Fibroblast of mammary gland (primary cell): ENCODE data around the gene MED15.

Experiments used
- DNase-seq: peaks from one replicate; pipeline ENCODE4 v3.0.0-alpha.2; 2010; ENCODE audit warnings: low read depth
- H3K4me3 ChIP-seq: 2 replicates; pipeline ENCODE4 v1.5.1; 2011; ENCODE audit warnings: low read depth, mild to moderate bottlenecking, low read length, moderate library complexity; ENCODE audit not compliant: control insufficient read depth
- CTCF ChIP-seq: conservative IDR thresholded peaks from 2 replicates; pipeline ENCODE4 v1.5.1; 2011; ENCODE audit warnings: low read depth, low read length, inconsistent platforms; ENCODE audit not compliant: control insufficient read depth, insufficient read depth

The MED15 gene

GRCh38 chr22:20582520-20583361, 75.3 kb downstream of the MED15 start:
- no peak for TF ChIP-seq CTCF
- H3K4me3 ChIP-seq, result no peak overlapping the region
- DNase-seq, result no peak

GRCh38 chr22:20583471-20583922, 76.1 kb downstream of the MED15 start:
- no peak overlapping the region for H3K4me3 ChIP-seq
- TF ChIP-seq CTCF, result peak; percentile 4
- DNase-seq, result no peak

- no peak for DNase-seq
- H3K4me3 ChIP-seq, result no peak overlapping the region
- TF ChIP-seq CTCF, result no peak
Measured at GRCh38 chr22:20584029-20584871, 76.8 kb downstream of the MED15 start.

GRCh38 chr22:20584872-20585638, 77.6 kb downstream of the MED15 start:
- no peak for TF ChIP-seq CTCF
- H3K4me3 ChIP-seq, result no peak overlapping the region
- DNase-seq, result no peak

GRCh38 chr22:20585639-20586402, 78.4 kb downstream of the MED15 start:
- TF ChIP-seq CTCF, result no peak
- no peak overlapping the region for H3K4me3 ChIP-seq
- no peak for DNase-seq

GRCh38 chr22:20586403-20586745, 79.0 kb downstream of the MED15 start:
- DNase-seq, result no peak
- TF ChIP-seq CTCF, result no peak
- no peak overlapping the region for H3K4me3 ChIP-seq
